RWPE1 (cell line): ENCODE data around the gene CRYM.
"Not testable (repeated sequence)": the region's sequence is repeated elsewhere in the genome, so short reads cannot be mapped to it uniquely, and the experiment has no call there.

Source experiments
- CTCF ChIA-PET: fragments of 350-600 bp; sonication (Branson Sonifier 250); formaldehyde crosslinking; extraction: SDS; loops from one replicate; lab custom pipeline; 2021; lab: Yijun Ruan, JAX
- POLR2A ChIA-PET: fragments of 400-600 bp; formaldehyde crosslinking; extraction: SDS; loops from one replicate; lab custom pipeline; 2020; ENCODE audit warnings: antibody characterized with exemption; ENCODE audit not compliant: low non-redundant PET; lab: Yijun Ruan, JAX
- DNase-seq: peaks from one replicate; pipeline ENCODE4 v3.0.0; 2012; ENCODE audit warnings: low spot score
- H3K27ac ChIP-seq: fragments of 450-650 bp; 2 replicates; pipeline ENCODE4 v1.5.1; 2017
- TF ChIP-seq, protein P1 (sequence below): fragments of 450-650 bp; conservative IDR thresholded peaks from 2 replicates; pipeline ENCODE4 v1.5.1; 2017; ENCODE audit warnings: low read depth, mild to moderate bottlenecking

Gene CRYM

DNA sequence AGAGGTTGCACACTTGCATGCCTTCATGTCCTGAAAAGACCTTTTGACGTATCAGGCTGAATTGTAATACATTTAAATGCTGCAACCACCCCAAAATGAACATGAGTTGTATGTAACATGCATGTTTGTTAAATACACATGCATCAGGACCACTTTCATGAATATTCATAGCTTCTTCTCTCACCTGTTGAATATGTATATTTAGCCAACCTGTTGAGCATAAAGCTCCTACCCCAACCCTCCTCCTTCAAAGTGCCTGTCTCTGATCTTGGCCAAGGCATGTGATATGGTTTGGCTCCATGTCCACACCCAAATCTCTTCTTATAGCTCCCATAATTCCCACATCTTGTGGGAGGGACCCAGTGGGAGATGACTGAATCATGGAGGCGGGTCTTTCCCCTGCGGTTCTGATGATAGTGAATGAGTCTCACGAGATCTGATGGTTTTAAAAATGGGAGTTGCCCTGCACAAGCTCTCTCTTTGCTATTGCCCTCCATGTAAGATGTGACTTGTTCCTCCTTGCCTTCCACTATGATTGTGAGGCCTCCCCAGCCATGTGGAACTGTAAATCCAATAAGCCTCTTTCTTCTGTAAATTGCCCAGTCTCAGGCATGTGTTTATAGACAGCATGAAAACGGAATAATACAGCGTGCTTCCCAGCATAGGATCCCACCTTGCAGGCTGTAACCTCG lies 3.8 kb upstream of the CRYM start:
- CTCF ChIA-PET = interaction anchor here (0.6 to 0.8 kb wide), 2 partner anchors 19 to 94 kb away, joined by 3 to 5 read pairs; no protein-coding TSS in a partner anchor
- TF ChIP-seq, protein P1, sequence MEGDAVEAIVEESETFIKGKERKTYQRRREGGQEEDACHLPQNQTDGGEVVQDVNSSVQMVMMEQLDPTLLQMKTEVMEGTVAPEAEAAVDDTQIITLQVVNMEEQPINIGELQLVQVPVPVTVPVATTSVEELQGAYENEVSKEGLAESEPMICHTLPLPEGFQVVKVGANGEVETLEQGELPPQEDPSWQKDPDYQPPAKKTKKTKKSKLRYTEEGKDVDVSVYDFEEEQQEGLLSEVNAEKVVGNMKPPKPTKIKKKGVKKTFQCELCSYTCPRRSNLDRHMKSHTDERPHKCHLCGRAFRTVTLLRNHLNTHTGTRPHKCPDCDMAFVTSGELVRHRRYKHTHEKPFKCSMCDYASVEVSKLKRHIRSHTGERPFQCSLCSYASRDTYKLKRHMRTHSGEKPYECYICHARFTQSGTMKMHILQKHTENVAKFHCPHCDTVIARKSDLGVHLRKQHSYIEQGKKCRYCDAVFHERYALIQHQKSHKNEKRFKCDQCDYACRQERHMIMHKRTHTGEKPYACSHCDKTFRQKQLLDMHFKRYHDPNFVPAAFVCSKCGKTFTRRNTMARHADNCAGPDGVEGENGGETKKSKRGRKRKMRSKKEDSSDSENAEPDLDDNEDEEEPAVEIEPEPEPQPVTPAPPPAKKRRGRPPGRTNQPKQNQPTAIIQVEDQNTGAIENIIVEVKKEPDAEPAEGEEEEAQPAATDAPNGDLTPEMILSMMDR = no peak
- POLR2A ChIA-PET = no interaction called here
- no peak overlapping the region for H3K27ac ChIP-seq
- DNase-seq = no peak

DNA sequence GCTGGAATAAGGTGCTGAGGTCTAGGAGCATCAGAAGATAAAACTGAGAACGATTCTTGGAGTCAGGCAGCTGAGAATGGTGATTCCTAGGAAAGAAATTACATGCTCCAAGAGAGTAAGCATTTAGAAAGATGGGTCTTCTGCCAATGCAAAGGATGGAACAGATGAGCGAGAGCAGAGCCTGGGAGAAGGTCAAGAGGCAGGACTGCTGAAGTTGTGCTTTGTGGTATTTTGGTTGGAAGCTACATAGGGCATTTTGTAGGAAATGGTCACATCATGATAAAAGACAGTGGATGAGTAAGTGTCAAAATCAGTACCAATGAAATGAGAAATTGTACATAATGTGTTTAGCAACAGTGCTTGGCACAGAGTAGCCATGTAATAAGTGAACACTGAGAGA lies 1.4 kb upstream of the CRYM start:
- DNase-seq = no peak
- ChIA-PET POLR2A (no interaction called here), CTCF (no interaction called here)
- TF ChIP-seq, protein P1 = no peak
- no peak overlapping the region for H3K27ac ChIP-seq

DNA sequence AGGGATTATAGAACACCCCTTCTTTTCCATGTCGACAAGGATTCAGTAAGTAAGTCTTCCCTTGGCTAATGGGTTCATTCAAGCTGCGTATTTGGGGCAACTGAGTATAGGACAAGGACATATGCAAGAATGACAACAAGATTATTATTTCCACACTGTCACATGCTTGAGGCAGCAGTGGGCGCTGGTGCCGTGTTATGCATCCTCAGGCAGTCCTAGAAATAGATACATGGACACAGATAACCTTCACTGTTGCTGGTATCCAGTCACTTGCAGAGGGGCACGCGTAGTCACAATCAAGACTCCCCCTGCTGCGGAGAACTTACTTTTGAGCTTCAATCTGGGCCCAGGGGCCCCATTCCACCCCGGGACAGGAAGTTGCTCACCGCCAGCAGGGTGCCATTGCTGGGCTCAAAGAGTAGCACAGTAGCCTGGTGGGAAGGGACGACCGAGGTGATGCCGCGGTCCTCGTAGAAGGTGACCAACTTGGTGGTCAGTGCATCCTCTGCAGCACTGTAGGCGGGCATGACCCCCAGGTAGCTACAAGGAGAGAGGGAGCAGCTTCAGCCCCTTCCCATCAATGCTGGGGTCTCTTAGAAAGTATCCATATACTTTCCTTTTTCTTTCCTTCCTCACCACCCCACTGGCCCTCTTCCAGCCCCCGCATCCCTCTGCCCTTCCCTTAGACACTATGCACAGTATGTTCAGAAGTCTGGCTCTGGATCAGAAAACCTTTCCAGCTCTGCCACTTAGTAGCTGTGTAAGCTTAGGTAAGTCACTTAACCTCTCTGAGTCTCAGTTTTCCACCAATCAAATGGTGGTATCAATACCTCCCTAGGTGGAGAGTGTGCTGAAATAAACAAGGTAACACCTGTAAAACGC lies 804 bp downstream of the CRYM start:
- ChIA-PET POLR2A (no interaction called here), CTCF (interaction anchor here (0.5 to 2.0 kb wide), 9 partner anchors 8 to 124 kb away, joined by 3 to 11 read pairs (median 4); partner anchors contain the start of gene LDAF1)
- DNase-seq = no peak
- no peak overlapping the region for H3K27ac ChIP-seq
- TF ChIP-seq, protein P1 = no peak

DNA sequence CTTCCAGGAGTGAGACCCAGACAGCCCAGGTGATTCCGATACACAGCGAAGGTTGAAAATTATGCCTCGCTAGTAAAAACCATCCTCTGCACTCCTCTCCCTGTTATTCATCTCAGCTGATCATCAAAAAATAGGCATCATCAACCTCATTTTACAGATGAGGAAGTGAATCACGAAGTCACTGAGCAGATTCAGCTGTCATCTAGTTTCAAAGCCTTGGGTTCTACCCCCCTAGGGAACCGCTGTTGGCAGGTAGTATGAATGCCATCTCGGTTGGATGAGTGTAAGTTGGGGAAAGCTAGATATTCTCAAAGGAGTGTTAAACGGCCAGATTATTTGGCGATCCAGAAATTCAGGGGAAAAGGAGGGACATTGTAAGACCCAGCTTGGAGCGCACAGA lies 2.0 kb downstream of the CRYM start:
- ChIA-PET CTCF (interaction anchor here (0.7 to 2.0 kb wide), 3 partner anchors 24 to 87 kb away, joined by 3 to 5 read pairs (median 4); no protein-coding TSS in a partner anchor), POLR2A (no interaction called here)

DNA sequence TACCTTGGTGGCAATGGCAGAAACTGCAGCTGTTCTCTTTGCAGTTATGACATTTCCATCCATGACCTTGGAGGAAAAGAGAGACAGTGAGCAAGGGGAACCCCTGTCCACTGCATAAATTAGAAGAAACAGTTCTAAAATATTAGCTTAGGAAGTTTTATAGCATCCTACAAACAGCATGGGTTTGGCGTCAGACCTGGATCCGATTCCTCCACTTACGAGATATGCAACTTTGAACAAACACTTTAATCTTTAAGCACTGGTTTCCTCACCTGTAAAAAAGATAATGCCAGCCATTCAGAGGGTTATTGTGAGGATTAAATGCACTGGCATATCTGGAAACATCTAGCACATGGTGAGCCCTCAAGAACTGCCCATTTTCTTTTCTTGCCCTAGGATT lies 2.6 kb downstream of the CRYM start:
- TF ChIP-seq, protein P1 = no peak
- POLR2A ChIA-PET = no interaction called here
- CTCF ChIA-PET = interaction anchor here (2.0 kb wide), 1 partner anchor 87 kb away, joined by 5 read pairs; no protein-coding TSS in a partner anchor
- no peak overlapping the region for H3K27ac ChIP-seq
- DNase-seq = no peak

More for the DNA sequence above, 2.0 kb downstream of the CRYM start:
- no peak for DNase-seq
- TF ChIP-seq, protein P1 = no peak
- no peak overlapping the region for H3K27ac ChIP-seq

DNA sequence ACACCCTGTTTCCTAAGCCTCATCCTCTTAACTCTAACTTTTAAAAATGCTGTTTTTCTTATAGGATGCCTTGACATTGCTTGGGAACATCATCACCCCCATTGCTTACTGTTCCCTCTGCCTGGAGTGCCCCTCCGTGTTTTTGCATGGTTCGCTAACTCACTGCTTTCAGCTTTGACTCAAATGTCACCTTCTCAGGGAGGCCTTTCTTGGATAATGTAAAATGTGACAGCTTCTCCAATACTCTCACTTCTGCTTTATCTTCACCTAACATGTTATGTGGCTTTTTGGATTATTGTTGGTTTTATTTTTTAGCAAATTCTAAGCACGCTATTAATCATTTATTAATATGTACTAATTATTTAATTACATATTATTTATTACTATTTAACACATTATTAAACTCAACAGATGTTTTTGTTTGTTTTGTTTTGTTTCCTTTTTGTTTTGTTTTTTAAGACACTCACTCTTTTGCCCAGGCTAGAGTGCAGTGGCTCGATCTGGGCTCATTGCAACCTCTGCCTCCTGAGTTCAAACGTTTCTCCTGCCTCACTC lies 3.8 kb downstream of the CRYM start:
- ChIA-PET CTCF (no interaction called here), POLR2A (no interaction called here)
- TF ChIP-seq, protein P1 = no peak

DNA sequence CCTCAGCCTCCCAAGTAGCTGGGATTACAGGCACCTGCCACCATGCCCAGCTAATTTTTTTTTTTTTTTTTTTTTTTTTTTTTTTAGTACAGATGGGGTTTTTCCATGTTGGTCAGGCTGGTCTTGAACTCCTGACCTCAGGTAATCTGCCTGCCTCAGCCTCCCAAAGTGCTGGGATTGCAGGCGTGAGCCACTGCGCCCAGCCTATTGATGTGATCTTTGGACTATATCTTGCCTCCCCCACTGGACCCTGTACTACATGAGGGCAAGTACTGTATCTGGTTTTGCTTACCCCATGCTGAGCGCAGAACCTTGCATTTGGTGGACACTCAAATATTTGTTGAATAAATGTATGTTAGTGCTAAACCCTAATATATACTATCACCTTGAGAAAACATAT lies 5.3 kb downstream of the CRYM start:
- H3K27ac ChIP-seq, CTCF ChIA-PET, DNase-seq: not testable (repeated sequence)
- POLR2A ChIA-PET = interaction anchor here (0.5 kb wide), 1 partner anchor 21 kb away, joined by 3 read pairs; no protein-coding TSS in a partner anchor

More for the DNA sequence above, 3.8 kb downstream of the CRYM start:
- no peak for DNase-seq
- H3K27ac ChIP-seq = no peak overlapping the region
